ENCODE results near the gene TLE6.
"Not testable (repeated sequence)": the region's sequence is repeated elsewhere in the genome, so short reads cannot be mapped to it uniquely, and the experiment has no call there.

Gene TLE6

GRCh38 chr19:2962018-2962670 lies 15.2 kb upstream of the TLE6 start:
- peak; percentile 49 for DNase-seq (ENCODE audit: low read depth)
- peak; percentile 70 for TF ChIP-seq CTCF (IDR thresholded peaks at IDR 0.05; ENCODE audit: low read depth, low read length, missing control alignments)
- H3K4me3 ChIP-seq (ENCODE audit: low read depth, low read length) = no peak overlapping the region

DNA sequence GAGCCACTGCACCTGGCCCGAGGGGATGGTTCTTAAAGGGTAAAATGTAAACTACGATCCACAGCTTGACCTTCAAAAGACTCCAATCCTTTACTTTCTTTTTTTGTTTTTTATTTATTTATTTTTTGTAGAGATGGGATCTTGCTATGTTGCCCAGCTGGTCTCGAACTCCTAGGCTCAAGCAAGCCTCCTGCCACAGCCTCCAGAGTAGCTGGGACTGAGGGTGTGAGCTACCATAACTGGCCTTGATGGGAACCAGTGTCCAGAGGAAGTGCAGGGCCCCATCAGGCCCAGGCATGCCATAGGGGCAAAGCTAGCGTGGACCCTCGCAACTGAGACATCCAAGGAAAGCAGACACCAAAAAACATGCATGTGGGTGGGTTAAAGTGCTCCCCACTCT lies 14.2 kb upstream of the TLE6 start:
- no peak overlapping the region for H3K4me3 ChIP-seq (ENCODE audit: low read depth, low read length)
- no peak for TF ChIP-seq CTCF (IDR thresholded peaks at IDR 0.05; ENCODE audit: low read depth, low read length, missing control alignments)
- DNase-seq (ENCODE audit: low read depth) = no peak

DNA sequence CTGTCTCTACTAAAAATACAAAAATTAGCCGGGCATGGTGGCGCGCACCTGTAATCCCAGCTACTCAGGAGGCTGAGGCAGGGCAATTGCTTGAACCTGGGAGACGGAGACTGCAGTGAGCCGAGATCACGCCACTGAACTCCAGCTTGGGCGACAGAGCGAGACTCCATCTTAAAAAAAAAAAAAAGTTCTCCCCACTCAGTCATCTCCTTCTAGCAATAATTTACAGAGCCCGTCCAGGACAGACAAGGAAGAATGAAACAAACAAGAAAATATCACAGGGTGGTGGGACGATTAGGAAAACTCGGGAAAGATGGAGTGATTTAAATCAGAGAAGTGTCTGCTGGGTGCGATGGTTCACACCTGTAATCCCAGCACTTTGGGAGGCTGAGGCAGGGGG lies 13.7 kb upstream of the TLE6 start:
- H3K4me3 ChIP-seq (ENCODE audit: low read depth, low read length); DNase-seq (ENCODE audit: low read depth): not testable (repeated sequence)

- TF ChIP-seq CTCF (IDR thresholded peaks at IDR 0.05; ENCODE audit: low read depth, low read length, missing control alignments) = no peak
- DNase-seq (ENCODE audit: low read depth) = no peak
- H3K4me3 ChIP-seq (ENCODE audit: low read depth, low read length) = no peak overlapping the region
Observed at GRCh38 chr19:2964874-2965273, 12.5 kb upstream of the TLE6 start.

DNA sequence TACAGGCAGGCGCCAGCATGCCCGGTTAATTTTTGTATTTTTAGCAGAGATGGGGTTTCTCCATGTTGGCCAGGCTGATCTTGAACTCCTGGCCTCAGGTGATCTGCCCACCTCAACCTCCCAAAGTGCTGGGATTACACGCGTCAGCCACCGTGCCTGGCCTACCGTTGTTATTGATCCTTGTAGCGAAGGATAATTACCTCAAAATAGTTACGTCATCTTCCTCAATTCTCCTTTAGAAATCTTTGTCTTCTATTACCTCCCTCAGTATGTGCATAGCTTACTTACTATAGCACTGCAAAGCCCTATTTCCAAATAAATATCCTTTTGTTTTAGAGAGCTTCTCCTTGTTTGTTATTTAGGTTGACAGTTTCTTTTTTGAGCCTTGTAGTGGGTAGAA lies 9.4 kb upstream of the TLE6 start:
- H3K4me3 ChIP-seq (ENCODE audit: low read depth, low read length) = no peak overlapping the region
- no peak for TF ChIP-seq CTCF (IDR thresholded peaks at IDR 0.05; ENCODE audit: low read depth, low read length, missing control alignments)
- no peak for DNase-seq (ENCODE audit: low read depth)

DNA sequence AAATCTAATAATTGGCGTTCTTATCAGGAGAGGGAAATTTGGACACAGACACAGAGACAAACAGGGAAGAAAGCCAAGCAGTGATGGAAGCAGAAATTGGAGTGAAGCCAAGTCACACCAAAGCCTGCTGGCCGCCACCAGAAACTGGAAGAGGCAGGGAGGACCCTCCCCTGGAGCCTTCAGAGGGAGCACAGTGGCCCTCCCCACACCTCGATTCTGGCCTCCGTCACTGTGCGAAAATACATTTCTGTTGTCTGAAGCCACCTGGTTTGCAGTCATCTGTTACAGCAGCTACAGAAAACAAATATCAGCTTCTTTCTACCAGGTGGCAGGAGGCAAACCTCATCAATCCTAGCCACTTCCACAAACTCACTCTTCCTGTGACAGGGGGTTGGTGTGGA lies 8.3 kb upstream of the TLE6 start:
- TF ChIP-seq CTCF (IDR thresholded peaks at IDR 0.05; ENCODE audit: low read depth, low read length, missing control alignments) = no peak
- DNase-seq (ENCODE audit: low read depth) = no peak

DNA sequence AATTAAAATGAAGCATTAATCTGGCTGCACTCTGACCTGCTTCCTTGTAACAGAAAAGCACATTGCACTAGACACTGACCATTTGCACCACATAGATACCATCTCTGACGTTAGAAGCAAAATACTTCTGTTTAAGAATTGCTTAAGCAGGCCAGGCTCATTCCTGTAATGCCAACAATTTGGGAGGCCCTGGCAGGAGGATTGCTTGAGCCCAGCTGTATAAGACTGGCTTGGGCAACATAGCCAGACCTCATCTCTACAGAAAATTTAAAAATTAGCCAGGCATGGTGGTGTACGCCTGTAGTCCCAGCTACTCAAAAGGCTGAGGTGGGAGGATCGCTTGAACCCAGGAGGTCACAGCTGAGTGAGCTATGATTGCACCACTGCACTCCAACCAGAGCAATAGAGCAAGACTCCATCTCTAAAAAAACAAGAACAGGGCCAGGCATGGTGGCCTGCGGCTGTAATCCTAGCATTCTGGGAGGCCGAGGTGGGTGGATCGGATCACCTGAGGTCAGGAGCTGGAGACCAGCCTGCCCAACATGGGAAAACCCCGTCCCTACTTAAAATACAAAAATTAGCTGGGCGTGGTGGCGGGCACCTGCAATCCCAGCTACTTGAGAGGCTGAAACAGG lies 7.0 kb upstream of the TLE6 start:
- no peak for DNase-seq (ENCODE audit: low read depth)
- no peak for TF ChIP-seq CTCF (IDR thresholded peaks at IDR 0.05; ENCODE audit: low read depth, low read length, missing control alignments)

More for the DNA sequence above, 8.3 kb upstream of the TLE6 start:
- H3K4me3 ChIP-seq (ENCODE audit: low read depth, low read length) = no peak overlapping the region

More for the DNA sequence above, 7.0 kb upstream of the TLE6 start:
- no peak overlapping the region for H3K4me3 ChIP-seq (ENCODE audit: low read depth, low read length)

Data from GM12864 (cell line).